Sigmoid colon (tissue), 7 donors: Measurements from ENCODE around the gene DGCR2. TPM values are rescaled to one million over a fixed set of nuclear protein-coding genes. Genes with fewer than 3 reads are reported as not detected.
A peak's percentile ranks its signal among the peaks of the same experiment; 100 is the strongest.

Experiments used
- DNase-seq: peaks from one replicate; pipeline ENCODE4 v3.0.0-alpha.2; 2019
- H3K27ac ChIP-seq, 4 donors: fragments of 200-600 bp; sonication (generic); one replicate each; pipeline ENCODE4 v1.5.1; 2016 to 2019; ENCODE audit warnings: mild to moderate bottlenecking in 1 of 4
- H3K27me3 ChIP-seq, 3 donors: fragments of 200-600 bp; sonication (generic); one replicate each; pipeline ENCODE4 v1.5.1; 2019; ENCODE audit warnings: mild to moderate bottlenecking in 1 of 3
- H3K36me3 ChIP-seq, 4 donors: fragments of 200-600 bp; sonication (generic); one replicate each; pipeline ENCODE4 v1.5.1; 2016 to 2019
- H3K4me1 ChIP-seq, 4 donors: fragments of 200-600 bp; sonication (generic); one replicate each; pipeline ENCODE4 v1.5.1; 2017 to 2019
- H3K4me3 ChIP-seq, 4 donors: fragments of 200-600 bp; sonication (generic); one replicate each; pipeline ENCODE4 v1.5.1; 2017 to 2019; ENCODE audit warnings: mild to moderate bottlenecking in 2 of 4, moderate library complexity in 1 of 4
- H3K9me3 ChIP-seq, 4 donors: fragments of 200-600 bp in 3 of 4; sonication (generic) in 3 of 4; one replicate each; pipeline versions ENCODE4 v1.5.1 to v1.6.1; 2013 to 2019
- CTCF ChIP-seq, 4 experiments: fragments of 450-650 bp in 3 of 4; fragments of 200-600 bp in 1 of 4; IDR thresholded peaks; one replicate each; pipeline ENCODE4 v1.5.1; 2016 to 2019; ENCODE audit warnings: antibody characterized with exemption in 4 of 4, mild to moderate bottlenecking in 3 of 4, moderate library complexity in 2 of 4
- EP300 ChIP-seq, 4 donors: sonication (generic); formaldehyde crosslinking; IDR thresholded peaks; one replicate each; pipeline ENCODE4 v1.6.1; 2017; ENCODE audit warnings: antibody characterized with exemption in 4 of 4
- POLR2A ChIP-seq, 2 donors: fragments of 450-650 bp; IDR thresholded peaks; one replicate each; pipeline ENCODE4 v1.6.1; 2016; ENCODE audit warnings: antibody characterized with exemption in 2 of 2, mild to moderate bottlenecking in 2 of 2, moderate library complexity in 2 of 2
- POLR2AphosphoS5 ChIP-seq, 4 donors: sonication (generic); formaldehyde crosslinking; IDR thresholded peaks; one replicate each; pipeline ENCODE4 v1.6.1; 2017; ENCODE audit warnings: antibody characterized with exemption in 4 of 4
- WGBS, 2 donors: extraction: QIAGEN DNeasy Blood & Tissue Kit; methylation state at CpG; one replicate each; pipeline ENCODE4 v1.1.7; 2013; 5-methylcytosine and 5-hydroxymethylcytosine counted together
- intact Hi-C: fragments of 100-400 bp; cut with DNase I; formaldehyde crosslinking; loops from one replicate; pipeline ENCODE4 v1.15.1; 2023
- polyA plus RNA-seq, 3 donors: library from polyadenylated mRNA; stranded (reverse); fragments of 200-250 nt; gene quantifications; one replicate each; pipeline ENCODE4 v1.2.3, GENCODE V29; 2013
- total RNA-seq, 4 donors: library from RNA; depleted of rRNA; stranded (reverse); fragments of >200 nt; gene quantifications; one replicate each; pipeline ENCODE4 v1.1.0, GENCODE V29; 2016
- donor health status: healthy with polysubstance abuse.
- donor health status: Bipolar disorder and iron deficiency.
- donor health status: healthy.

DGCR2 gene
- total and polyA plus RNA-seq, 7 donors, result 7.2 to 68.7 (median 31.5) TPM

GRCh38 chr22:19063581-19064353 lies 58.4 kb downstream of the DGCR2 start:
- Histone ChIP-seq H3K9me3 (no peaks in the 10 kb centered on the region), H3K4me1 (peaks cover 0 to 8% (median 2%) of the 10 kb centered on the region in 4 donors), H3K4me3 (no peak overlapping the region), H3K27me3 (no peaks in the 10 kb centered on the region), H3K27ac (no peak overlapping the region), H3K36me3 (peaks cover 20 to 97% (median 40%) of the 10 kb centered on the region in 4 donors)
- DNase-seq, result peak; percentile 51
- intact Hi-C loops, result no loop called here
- no peak for TF ChIP-seq POLR2A (IDR thresholded peaks at IDR 0.05)
- TF ChIP-seq POLR2AphosphoS5 (IDR thresholded peaks at IDR 0.05), result no peak
- TF ChIP-seq CTCF (IDR thresholded peaks at IDR 0.05), result no peak
- no peak for TF ChIP-seq EP300 (IDR thresholded peaks at IDR 0.05)
- 90 to 94% methylated on average over 8 of the region's 8 CpGs for WGBS, 2 donors

GRCh38 chr22:19062943-19063308 lies 59.3 kb downstream of the DGCR2 start:
- peaks cover 0 to 8% (median 2%) of the 10 kb centered on the region in 4 donors for H3K4me1 ChIP-seq
- no peak overlapping the region for H3K27ac ChIP-seq
- peak; percentile 34 for DNase-seq
- no peaks in the 10 kb centered on the region for H3K27me3 ChIP-seq
- no peaks in the 10 kb centered on the region for H3K9me3 ChIP-seq
- H3K36me3 ChIP-seq, result peaks cover 20 to 99% (median 41%) of the 10 kb centered on the region in 4 donors
- 89 to 92% methylated on average over 8 of the region's 8 CpGs for WGBS, 2 donors
- H3K4me3 ChIP-seq, result no peak overlapping the region
- intact Hi-C loops, result no loop called here
- TF ChIP-seq POLR2A (IDR thresholded peaks at IDR 0.05) (no peak), POLR2AphosphoS5 (IDR thresholded peaks at IDR 0.05) (no peak), EP300 (IDR thresholded peaks at IDR 0.05) (no peak), CTCF (IDR thresholded peaks at IDR 0.05) (no peak)

GRCh38 chr22:19062139-19062942 lies 59.9 kb downstream of the DGCR2 start:
- intact Hi-C loops, result no loop called here
- peaks cover 0 to 8% (median 2%) of the 10 kb centered on the region in 4 donors for H3K4me1 ChIP-seq
- H3K9me3 ChIP-seq, result no peaks in the 10 kb centered on the region
- H3K27me3 ChIP-seq, result no peaks in the 10 kb centered on the region
- DNase-seq, result no peak
- no peak overlapping the region for H3K4me3 ChIP-seq
- H3K27ac ChIP-seq, result no peak overlapping the region
- TF ChIP-seq CTCF (IDR thresholded peaks at IDR 0.05), result no peak
- TF ChIP-seq EP300 (IDR thresholded peaks at IDR 0.05), result no peak
- no peak for TF ChIP-seq POLR2A (IDR thresholded peaks at IDR 0.05)
- no peak for TF ChIP-seq POLR2AphosphoS5 (IDR thresholded peaks at IDR 0.05)
- H3K36me3 ChIP-seq, result peaks cover 20 to 99% (median 41%) of the 10 kb centered on the region in 4 donors
- 73 to 83% methylated on average over 12 of the region's 12 CpGs for WGBS, 2 donors

GRCh38 chr22:19061471-19062138 lies 60.6 kb downstream of the DGCR2 start:
- Histone ChIP-seq H3K4me1 (peaks cover 0 to 4% (median 0%) of the 10 kb centered on the region in 4 donors), H3K9me3 (no peaks in the 10 kb centered on the region), H3K36me3 (peaks cover 20 to 99% (median 38%) of the 10 kb centered on the region in 4 donors), H3K27me3 (no peaks in the 10 kb centered on the region), H3K27ac (no peak overlapping the region), H3K4me3 (no peak overlapping the region)
- TF ChIP-seq CTCF (IDR thresholded peaks at IDR 0.05), result no peak
- TF ChIP-seq EP300 (IDR thresholded peaks at IDR 0.05), result no peak
- no peak for TF ChIP-seq POLR2AphosphoS5 (IDR thresholded peaks at IDR 0.05)
- no peak for TF ChIP-seq POLR2A (IDR thresholded peaks at IDR 0.05)
- WGBS, 2 donors, result 93 to 95% methylated on average over 6 of the region's 6 CpGs
- intact Hi-C loops, result no loop called here
- DNase-seq, result no peak
